Esophagus muscularis mucosa (tissue), 4 donors: ENCODE measurements around the gene CHAT. TPM values are rescaled to one million over a fixed set of nuclear protein-coding genes. Genes with fewer than 3 reads are reported as not detected.

Experiments used
- DNase-seq: peaks from one replicate; pipeline ENCODE4 v3.0.0-alpha.2; 2017; ENCODE audit errors: extremely low spot score
- H3K27ac ChIP-seq, 4 donors: fragments of 200-600 bp; sonication (generic); replicated peaks in 1 of 4; 1 replicate in 3 of 4; 2 replicates in 1 of 4; pipeline ENCODE4 v1.5.1; 2016 to 2019; ENCODE audit warnings: mild to moderate bottlenecking in 1 of 4
- H3K27me3 ChIP-seq, 4 donors: fragments of 200-600 bp; sonication (generic); one replicate each; pipeline versions ENCODE4 v1.5.1 to v1.6.0; 2016 to 2019
- H3K36me3 ChIP-seq, 4 donors: fragments of 200-600 bp; sonication (generic); one replicate each; pipeline ENCODE4 v1.5.1; 2016 to 2019
- H3K4me1 ChIP-seq, 4 donors: fragments of 200-600 bp; sonication (generic); one replicate each; pipeline ENCODE4 v1.5.1; 2016 to 2019
- H3K4me3 ChIP-seq, 4 donors: fragments of 200-600 bp; sonication (generic); 1 replicate in 2 of 4; 2 replicates in 2 of 4; pipeline ENCODE4 v1.5.1; 2016 to 2019; ENCODE audit warnings: mild to moderate bottlenecking in 4 of 4, moderate library complexity in 1 of 4
- H3K9me3 ChIP-seq, 4 donors: fragments of 200-600 bp; sonication (generic); 1 replicate in 3 of 4; 2 replicates in 1 of 4; pipeline ENCODE4 v1.5.1; 2016 to 2019
- EP300 ChIP-seq: sonication (generic); formaldehyde crosslinking; IDR thresholded peaks from one replicate; pipeline ENCODE4 v1.6.1; 2017; ENCODE audit warnings: antibody characterized with exemption
- POLR2A ChIP-seq: fragments of 450-650 bp; IDR thresholded peaks from one replicate; pipeline ENCODE4 v1.6.1; 2017; ENCODE audit warnings: antibody characterized with exemption, moderate library complexity, mild to moderate bottlenecking, low read depth
- POLR2AphosphoS5 ChIP-seq, 2 donors: sonication (generic); formaldehyde crosslinking; IDR thresholded peaks; one replicate each; pipeline ENCODE4 v1.6.1; 2017; ENCODE audit warnings: antibody characterized with exemption in 2 of 2
- WGBS: methylation state at CpG from one replicate; pipeline ENCODE4 v1.1.5; 2018; 5-methylcytosine and 5-hydroxymethylcytosine counted together
- intact Hi-C: fragments of 100-400 bp; cut with DNase I; formaldehyde crosslinking; loops from one replicate; pipeline ENCODE4 v1.15.1; 2023
- total RNA-seq, 4 donors: library from RNA; depleted of rRNA; stranded (reverse); fragments of >200 nt; gene quantifications; one replicate each; pipeline versions ENCODE4 v1.1.0 to v1.2.1, GENCODE V29; 2016
- TF ChIP-seq, protein P1 (sequence below), 3 experiments: fragments of 200-600 bp in 2 of 3; fragments of 450-650 bp in 1 of 3; sonication (generic) in 2 of 3; IDR thresholded peaks; one replicate each; pipeline ENCODE4 v1.5.1; 2017 to 2019; ENCODE audit warnings: antibody characterized with exemption in 3 of 3, mild to moderate bottlenecking in 2 of 3, moderate library complexity in 1 of 3

Gene CHAT
- under 1 TPM in 1 of 4 donors, not detected in 3; 0.17 TPM for total RNA-seq

DNA sequence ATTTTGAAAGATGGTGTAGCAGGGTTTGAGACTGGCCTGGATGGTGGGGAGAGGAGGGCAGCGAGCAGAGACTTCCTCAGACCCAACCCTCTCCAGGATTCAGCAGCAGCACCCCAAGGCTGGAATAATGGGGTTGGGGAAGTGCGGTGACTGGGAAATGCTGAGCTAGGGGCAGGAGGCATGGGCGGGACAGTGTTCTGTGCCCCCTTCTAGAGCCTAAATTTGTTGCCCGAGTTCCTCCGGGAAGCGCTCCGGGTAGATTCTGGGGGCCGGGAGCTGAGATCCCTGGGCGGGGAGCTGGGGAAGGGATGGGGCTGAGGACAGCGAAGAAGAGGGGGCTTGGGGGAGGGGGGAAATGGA is at the start of gene CHAT:
CHAT (plus strand) TSS at position 156 of the 360 bp plus-strand sequence; CDS start at position 309, 153 bp downstream.
- DNase-seq, result no peak
- no peak within 1 kb of the TSS for H3K4me3 ChIP-seq
- H3K27me3 ChIP-seq, result peaks cover 0 to 100% (median 47%) of the 10 kb centered on the region in 4 donors
- H3K4me1 ChIP-seq, result peaks cover 5 to 47% (median 33%) of the 10 kb centered on the region in 4 donors
- no peak within 1 kb of the TSS for H3K27ac ChIP-seq
- no peaks in the 10 kb centered on the region for H3K9me3 ChIP-seq
- no peaks in the 10 kb centered on the region for H3K36me3 ChIP-seq
- intact Hi-C loops, result no loop called here
- whole genome bisulfite sequencing, result 5% methylated on average over 10 of the region's 10 CpGs
- TF ChIP-seq EP300 (no peak), POLR2AphosphoS5 (IDR thresholded peaks at IDR 0.05) (no peak), POLR2A (no peak)
- TF ChIP-seq, protein P1, sequence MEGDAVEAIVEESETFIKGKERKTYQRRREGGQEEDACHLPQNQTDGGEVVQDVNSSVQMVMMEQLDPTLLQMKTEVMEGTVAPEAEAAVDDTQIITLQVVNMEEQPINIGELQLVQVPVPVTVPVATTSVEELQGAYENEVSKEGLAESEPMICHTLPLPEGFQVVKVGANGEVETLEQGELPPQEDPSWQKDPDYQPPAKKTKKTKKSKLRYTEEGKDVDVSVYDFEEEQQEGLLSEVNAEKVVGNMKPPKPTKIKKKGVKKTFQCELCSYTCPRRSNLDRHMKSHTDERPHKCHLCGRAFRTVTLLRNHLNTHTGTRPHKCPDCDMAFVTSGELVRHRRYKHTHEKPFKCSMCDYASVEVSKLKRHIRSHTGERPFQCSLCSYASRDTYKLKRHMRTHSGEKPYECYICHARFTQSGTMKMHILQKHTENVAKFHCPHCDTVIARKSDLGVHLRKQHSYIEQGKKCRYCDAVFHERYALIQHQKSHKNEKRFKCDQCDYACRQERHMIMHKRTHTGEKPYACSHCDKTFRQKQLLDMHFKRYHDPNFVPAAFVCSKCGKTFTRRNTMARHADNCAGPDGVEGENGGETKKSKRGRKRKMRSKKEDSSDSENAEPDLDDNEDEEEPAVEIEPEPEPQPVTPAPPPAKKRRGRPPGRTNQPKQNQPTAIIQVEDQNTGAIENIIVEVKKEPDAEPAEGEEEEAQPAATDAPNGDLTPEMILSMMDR (IDR thresholded peaks at IDR 0.05), result no peak

DNA sequence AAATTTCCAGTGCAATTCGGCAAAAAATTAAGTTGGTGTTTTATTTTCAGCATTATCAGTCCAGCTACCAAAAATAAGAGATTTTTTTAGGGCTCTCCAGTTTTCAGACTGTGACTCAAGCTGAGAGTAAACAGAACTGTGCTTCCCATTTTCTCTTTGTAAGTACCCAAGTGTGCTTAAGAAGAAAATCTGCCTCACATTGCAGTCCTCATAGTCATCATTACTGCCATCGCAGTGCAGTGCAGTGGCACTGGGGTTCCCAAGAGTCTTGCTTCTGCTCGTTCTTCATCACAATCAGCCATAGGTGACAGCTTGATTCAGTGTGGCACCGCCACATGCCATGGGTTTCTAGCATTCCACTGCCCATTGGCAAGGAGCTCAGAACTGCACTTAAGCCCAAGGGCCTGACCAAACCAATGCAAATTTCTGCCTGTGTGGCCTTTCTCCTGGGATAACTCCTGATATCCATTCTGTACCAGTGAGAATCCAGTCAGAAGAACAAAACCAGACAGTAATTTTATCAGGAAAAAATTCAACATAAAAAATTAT is 49.3 kb upstream of the CHAT start:
- Histone ChIP-seq H3K9me3 (no peaks in the 10 kb centered on the region), H3K4me3 (no peak overlapping the region), H3K27me3 (peaks cover 0 to 8% (median 0%) of the 10 kb centered on the region in 4 donors), H3K36me3 (no peaks in the 10 kb centered on the region), H3K4me1 (no peaks in the 10 kb centered on the region), H3K27ac (no peak overlapping the region)
- DNase-seq, result no peak
- 92% methylated on average over 4 of the region's 4 CpGs for WGBS
- TF ChIP-seq, protein P1 (IDR thresholded peaks at IDR 0.05), result no peak
- no peak for TF ChIP-seq POLR2AphosphoS5 (IDR thresholded peaks at IDR 0.05)
- no peak for TF ChIP-seq POLR2A
- no peak for TF ChIP-seq EP300
- intact Hi-C loops, result no loop called here

DNA sequence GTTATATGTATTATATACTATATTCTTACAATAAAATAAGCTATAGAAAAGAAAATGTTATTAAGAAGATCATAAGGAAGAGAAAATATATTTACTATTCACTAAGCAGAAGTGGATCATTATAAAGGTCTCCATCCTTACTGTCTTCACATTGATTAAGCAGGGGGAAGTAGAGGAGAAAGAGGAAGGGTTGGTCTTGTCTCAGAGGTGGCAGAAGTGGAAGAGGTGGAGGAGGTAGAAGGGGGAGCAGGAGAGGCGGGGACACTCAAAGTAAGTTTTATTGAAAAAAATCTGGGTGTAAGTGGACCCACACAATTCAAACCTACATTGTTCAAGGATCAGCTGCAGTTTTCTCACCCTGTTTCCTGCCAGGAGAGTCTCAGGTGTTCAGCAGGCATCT is 46.0 kb upstream of the CHAT start:
- intact Hi-C loops, result no loop called here

DNA sequence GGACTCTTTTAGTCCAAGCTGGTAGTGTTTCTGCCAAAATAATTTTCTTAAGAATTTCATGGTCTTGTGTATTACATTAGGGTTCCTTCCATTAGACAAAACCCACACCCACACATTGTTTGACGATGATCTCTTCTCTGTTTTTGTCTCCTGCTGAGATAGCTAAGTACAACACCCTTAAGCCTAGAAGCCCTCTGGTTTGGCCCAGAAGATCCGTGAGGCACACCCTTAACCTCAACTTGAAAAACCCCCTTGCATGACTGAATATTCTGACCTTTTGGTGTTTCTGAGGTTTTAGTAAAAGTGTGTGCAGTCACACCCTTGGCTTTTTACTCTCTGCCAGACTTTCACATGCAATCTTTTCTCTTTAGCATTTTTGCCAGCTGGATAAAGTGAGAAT is 45.6 kb upstream of the CHAT start:
- H3K27ac ChIP-seq, result no peak overlapping the region
- H3K9me3 ChIP-seq, result no peaks in the 10 kb centered on the region
- TF ChIP-seq POLR2AphosphoS5 (IDR thresholded peaks at IDR 0.05) (no peak), EP300 (no peak), POLR2A (no peak)
- TF ChIP-seq, protein P1 (IDR thresholded peaks at IDR 0.05), result no peak
- H3K27me3 ChIP-seq, result no peaks in the 10 kb centered on the region
- WGBS, result 73% methylated on average over 2 of the region's 2 CpGs
- intact Hi-C loops, result no loop called here
- H3K36me3 ChIP-seq, result no peaks in the 10 kb centered on the region
- DNase-seq, result no peak
- H3K4me3 ChIP-seq, result no peak overlapping the region
- H3K4me1 ChIP-seq, result no peaks in the 10 kb centered on the region

More for the DNA sequence above, 46.0 kb upstream of the CHAT start:
- Histone ChIP-seq H3K27me3 (no peaks in the 10 kb centered on the region), H3K27ac (no peak overlapping the region), H3K4me1 (no peaks in the 10 kb centered on the region), H3K36me3 (no peaks in the 10 kb centered on the region), H3K4me3 (no peak overlapping the region), H3K9me3 (no peaks in the 10 kb centered on the region)
- no peak for TF ChIP-seq POLR2AphosphoS5 (IDR thresholded peaks at IDR 0.05)
- TF ChIP-seq POLR2A, result no peak
- no peak for TF ChIP-seq EP300
- TF ChIP-seq, protein P1 (IDR thresholded peaks at IDR 0.05), result no peak
- DNase-seq, result no peak
- 83% methylated on average over 1 of the region's 1 CpG for WGBS

DNA sequence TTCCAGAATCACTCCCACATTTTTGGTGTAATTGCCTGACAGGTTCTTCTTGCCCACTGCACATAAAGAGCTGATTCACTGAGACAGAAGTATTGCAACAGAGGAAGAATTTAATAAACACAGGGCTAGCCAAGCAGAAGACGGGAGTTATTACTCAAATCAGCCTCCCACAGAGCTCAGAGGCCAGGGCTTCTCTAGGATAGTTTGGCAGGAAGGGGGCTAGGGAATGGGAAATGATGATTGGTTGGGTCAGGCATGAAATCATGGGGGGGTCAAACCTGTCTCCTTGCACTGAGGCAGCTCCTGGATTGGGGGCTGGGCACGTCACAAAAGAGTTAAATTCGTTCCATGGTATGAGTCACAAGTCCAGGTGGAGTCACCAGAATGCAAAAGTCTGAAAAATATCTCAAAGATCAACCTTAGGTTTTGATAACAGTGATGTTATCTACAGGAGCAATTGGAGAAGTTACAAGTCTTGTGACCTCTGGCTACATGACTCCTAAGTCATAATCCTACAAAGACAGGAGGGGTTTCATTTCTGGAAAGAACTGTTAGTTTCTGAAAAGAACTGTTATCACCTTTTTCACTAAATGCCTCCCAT is 44.7 kb upstream of the CHAT start:
- TF ChIP-seq, protein P1 (IDR thresholded peaks at IDR 0.05), result no peak
- TF ChIP-seq POLR2A (no peak), EP300 (no peak), POLR2AphosphoS5 (IDR thresholded peaks at IDR 0.05) (no peak)
- Histone ChIP-seq H3K36me3 (no peaks in the 10 kb centered on the region), H3K4me3 (no peak overlapping the region), H3K27ac (no peak overlapping the region), H3K27me3 (no peaks in the 10 kb centered on the region), H3K4me1 (no peaks in the 10 kb centered on the region), H3K9me3 (no peaks in the 10 kb centered on the region)
- 52% methylated on average over 3 of the region's 3 CpGs for WGBS
- intact Hi-C loops, result no loop called here
- DNase-seq, result peak; percentile 57
